Smooth muscle cell of the coronary artery (primary cell): ENCODE results near the gene RSPH10B2. TPM values are rescaled to one million over a fixed set of nuclear protein-coding genes. Genes with fewer than 3 reads are reported as not detected.

Experiments used
- total RNA-seq: library from RNA; depleted of rRNA; stranded (reverse); fragments of >200 nt; gene quantifications from 2 replicates; pipeline ENCODE4 v1.2.3, GENCODE V29; 2014; ENCODE audit warnings: low replicate concordance

Gene RSPH10B2
- 0.30 TPM in 1 of 2 replicates, not detected in the other for total RNA-seq

DNA sequence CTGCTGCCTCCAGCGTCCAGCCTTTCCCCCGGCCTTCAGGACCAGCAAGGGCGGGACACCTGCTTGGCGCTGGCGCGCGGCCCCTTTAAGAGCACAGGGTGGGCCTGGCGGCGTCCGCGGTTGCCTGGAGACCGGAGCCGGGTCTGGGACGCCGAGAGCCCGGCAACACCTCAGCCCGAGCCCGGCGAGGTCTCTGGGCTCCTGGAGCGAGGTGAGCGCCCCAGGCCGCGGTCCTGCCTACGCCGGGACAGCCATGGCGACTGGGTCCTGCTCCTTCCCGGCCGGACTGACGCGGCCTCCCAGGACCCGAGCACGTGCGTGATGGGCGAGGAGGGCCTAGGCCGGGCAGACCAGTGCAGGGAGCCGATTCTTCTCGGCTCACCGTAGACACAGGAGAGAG is at the start of gene RSPH10B2:
Gene RSPH10B2 (plus strand): TSS at position 140 of the 400 bp plus-strand sequence. CDS start 3,575 bp downstream, outside the sequence.

DNA sequence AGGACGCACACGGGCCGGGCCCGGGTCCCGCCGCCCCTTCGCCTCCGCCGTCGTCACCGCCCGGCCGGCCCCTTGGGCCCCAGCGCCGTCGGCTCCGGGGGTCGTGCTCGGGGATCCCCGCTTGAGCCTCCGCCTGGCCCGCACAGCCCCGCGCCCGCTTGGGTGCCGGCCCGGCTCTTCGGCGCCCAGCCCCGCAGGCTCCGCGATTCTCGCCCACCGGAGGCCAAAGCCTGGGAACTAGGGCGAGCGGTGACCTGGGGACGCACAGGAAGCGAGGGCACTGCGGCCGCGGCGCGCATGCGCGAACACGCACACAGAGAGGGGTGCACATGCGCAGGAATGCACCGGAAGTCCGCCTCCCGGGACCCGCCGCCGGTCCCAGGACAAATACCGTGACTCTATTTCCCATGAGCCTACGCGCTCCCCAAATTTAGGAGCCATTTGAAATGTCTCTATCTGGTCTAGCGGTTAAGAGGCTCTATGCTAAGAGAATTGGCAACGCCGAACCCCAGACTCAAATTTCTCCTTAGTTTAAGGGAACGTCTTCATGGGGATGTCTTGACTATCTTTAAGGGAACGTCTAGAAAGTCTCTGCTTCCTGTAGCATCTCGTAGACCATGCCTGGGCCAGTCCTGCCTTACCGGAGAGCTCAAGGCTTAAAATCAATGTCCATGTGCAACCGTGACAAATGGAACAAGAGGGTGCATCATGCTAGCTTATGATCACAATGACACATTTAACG is 47.1 kb upstream of the RSPH10B2 start, which contains the start of gene ZNF12:
Gene ZNF12 (minus strand): TSS at position 282 of the 742 bp plus-strand sequence. CDS start 1,774 bp downstream, outside the sequence.

DNA sequence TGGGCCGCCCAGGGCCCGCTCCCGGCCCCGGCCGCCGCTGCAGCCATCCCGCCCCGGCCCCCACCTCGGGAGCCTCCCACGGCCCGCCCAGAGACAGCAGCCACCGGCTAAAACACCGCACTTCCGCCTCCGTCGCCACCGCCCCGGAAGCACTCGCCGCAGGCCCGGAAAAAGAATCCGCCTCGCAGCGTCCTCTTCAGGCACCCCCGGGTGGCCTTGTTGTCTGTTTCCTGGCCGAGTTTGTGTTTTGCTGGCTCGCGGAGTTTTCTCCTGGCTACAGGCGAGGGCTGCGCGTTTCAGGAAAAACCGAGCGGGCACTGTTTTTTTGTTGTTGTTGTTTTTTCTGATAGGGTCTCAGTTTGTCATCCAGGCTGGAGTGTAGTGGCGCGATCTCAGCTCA is 72.2 kb downstream of the RSPH10B2 start, which contains the start of gene CCZ1B:
Gene CCZ1B (minus strand): TSS at position 125 of the 400 bp plus-strand sequence. CDS start 78 bp downstream, at position 47.

Other genes starting within 250 kb of the RSPH10B2 start
- not detected in 2 replicates for gene GRID2IP, start 202.6 kb upstream of the RSPH10B2 start, total RNA-seq
- gene ZDHHC4, start 176.6 kb upstream of the RSPH10B2 start, total RNA-seq = 51.8 and 60.1 TPM in 2 replicates
- gene INTS15, start 164.1 kb upstream of the RSPH10B2 start, total RNA-seq = 5.6 and 5.9 TPM in 2 replicates
- 0.59 and 5.5 TPM in 2 replicates for gene ZNF853, start 138.5 kb upstream of the RSPH10B2 start, total RNA-seq
- gene ZNF316, start 116.8 kb upstream of the RSPH10B2 start, total RNA-seq = 10.0 and 15.2 TPM in 2 replicates
- gene ZNF12, start 47.2 kb upstream of the RSPH10B2 start, total RNA-seq = 9.7 and 14.7 TPM in 2 replicates
- 50.5 and 52.8 TPM in 2 replicates for gene CCZ1B, start 72.2 kb downstream of the RSPH10B2 start, total RNA-seq